ENCODE measurements around the gene TOGARAM2.

DNA sequence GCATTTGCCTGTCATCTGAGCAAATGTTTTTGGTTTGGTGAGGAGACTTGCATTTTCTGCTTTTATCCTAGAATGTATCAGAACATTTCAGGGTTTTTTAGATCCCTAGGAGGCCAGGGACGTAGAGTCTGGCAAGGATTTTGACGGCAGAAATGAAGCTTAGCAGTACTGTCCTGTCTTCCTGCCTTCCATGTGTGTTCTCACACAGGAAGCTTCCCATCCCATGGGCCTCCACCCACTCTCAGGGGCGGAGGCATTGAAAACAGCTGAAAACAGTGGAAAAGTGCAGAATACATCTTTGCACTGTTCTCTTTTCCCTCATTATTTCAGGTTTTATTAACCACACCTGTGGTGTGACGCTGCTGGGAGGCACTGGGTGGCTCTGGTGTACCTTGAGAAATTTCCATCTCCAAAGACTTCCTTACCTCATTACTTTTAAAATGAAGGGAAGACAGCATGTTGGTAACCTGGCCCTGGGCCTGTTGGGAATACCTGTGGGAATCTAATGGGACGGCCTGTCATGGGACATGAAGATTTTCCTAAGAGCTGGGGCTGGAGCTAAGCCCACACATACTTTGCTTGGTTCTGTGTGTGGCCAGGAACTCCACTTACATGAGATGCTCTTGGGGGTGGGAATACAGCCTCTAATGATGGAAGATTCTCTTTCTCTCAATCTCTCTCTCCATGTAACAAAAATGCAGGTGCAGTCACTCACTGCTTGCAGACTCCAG, 72.7 kb downstream of the TOGARAM2 start:
- TF ChIP-seq ZFP30 (CRISPR knock-in tag; IDR thresholded peaks at IDR 0.05) (no peak), SNAI2 (CRISPR knock-in tag; IDR thresholded peaks at IDR 0.05) (no peak), RARB (CRISPR knock-in tag; IDR thresholded peaks at IDR 0.05) (no peak), ARNTL (CRISPR knock-in tag; IDR thresholded peaks at IDR 0.05; ENCODE audit: borderline replicate concordance, low read depth) (no peak)
- TF ChIP-seq, protein P1, sequence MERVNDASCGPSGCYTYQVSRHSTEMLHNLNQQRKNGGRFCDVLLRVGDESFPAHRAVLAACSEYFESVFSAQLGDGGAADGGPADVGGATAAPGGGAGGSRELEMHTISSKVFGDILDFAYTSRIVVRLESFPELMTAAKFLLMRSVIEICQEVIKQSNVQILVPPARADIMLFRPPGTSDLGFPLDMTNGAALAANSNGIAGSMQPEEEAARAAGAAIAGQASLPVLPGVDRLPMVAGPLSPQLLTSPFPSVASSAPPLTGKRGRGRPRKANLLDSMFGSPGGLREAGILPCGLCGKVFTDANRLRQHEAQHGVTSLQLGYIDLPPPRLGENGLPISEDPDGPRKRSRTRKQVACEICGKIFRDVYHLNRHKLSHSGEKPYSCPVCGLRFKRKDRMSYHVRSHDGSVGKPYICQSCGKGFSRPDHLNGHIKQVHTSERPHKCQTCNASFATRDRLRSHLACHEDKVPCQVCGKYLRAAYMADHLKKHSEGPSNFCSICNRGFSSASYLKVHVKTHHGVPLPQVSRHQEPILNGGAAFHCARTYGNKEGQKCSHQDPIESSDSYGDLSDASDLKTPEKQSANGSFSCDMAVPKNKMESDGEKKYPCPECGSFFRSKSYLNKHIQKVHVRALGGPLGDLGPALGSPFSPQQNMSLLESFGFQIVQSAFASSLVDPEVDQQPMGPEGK (CRISPR knock-in tag; IDR thresholded peaks at IDR 0.05; ENCODE audit: borderline replicate concordance): no peak
- TF ChIP-seq, protein P2, sequence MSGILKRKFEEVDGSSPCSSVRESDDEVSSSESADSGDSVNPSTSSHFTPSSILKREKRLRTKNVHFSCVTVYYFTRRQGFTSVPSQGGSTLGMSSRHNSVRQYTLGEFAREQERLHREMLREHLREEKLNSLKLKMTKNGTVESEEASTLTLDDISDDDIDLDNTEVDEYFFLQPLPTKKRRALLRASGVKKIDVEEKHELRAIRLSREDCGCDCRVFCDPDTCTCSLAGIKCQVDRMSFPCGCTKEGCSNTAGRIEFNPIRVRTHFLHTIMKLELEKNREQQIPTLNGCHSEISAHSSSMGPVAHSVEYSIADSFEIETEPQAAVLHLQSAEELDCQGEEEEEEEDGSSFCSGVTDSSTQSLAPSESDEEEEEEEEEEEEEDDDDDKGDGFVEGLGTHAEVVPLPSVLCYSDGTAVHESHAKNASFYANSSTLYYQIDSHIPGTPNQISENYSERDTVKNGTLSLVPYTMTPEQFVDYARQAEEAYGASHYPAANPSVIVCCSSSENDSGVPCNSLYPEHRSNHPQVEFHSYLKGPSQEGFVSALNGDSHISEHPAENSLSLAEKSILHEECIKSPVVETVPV (CRISPR knock-in tag; IDR thresholded peaks at IDR 0.05): no peak
- TF ChIP-seq, protein P3, sequence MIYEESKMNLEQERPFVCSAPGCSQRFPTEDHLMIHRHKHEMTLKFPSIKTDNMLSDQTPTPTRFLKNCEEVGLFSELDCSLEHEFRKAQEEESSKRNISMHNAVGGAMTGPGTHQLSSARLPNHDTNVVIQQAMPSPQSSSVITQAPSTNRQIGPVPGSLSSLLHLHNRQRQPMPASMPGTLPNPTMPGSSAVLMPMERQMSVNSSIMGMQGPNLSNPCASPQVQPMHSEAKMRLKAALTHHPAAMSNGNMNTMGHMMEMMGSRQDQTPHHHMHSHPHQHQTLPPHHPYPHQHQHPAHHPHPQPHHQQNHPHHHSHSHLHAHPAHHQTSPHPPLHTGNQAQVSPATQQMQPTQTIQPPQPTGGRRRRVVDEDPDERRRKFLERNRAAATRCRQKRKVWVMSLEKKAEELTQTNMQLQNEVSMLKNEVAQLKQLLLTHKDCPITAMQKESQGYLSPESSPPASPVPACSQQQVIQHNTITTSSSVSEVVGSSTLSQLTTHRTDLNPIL (CRISPR knock-in tag; IDR thresholded peaks at IDR 0.05; ENCODE audit: low read depth): no peak
- TF ChIP-seq, protein P4, sequence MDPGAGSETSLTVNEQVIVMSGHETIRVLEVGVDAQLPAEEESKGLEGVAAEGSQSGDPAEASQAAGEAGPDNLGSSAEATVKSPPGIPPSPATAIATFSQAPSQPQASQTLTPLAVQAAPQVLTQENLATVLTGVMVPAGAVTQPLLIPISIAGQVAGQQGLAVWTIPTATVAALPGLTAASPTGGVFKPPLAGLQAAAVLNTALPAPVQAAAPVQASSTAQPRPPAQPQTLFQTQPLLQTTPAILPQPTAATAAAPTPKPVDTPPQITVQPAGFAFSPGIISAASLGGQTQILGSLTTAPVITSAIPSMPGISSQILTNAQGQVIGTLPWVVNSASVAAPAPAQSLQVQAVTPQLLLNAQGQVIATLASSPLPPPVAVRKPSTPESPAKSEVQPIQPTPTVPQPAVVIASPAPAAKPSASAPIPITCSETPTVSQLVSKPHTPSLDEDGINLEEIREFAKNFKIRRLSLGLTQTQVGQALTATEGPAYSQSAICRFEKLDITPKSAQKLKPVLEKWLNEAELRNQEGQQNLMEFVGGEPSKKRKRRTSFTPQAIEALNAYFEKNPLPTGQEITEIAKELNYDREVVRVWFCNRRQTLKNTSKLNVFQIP (CRISPR knock-in tag; IDR thresholded peaks at IDR 0.05; ENCODE audit: borderline replicate concordance, low read depth): no peak
